ENCODE measurements around the gene RFNG. TPM values are rescaled to one million over a fixed set of nuclear protein-coding genes. Genes with fewer than 3 reads are reported as not detected.
"Not testable (repeated sequence)": the region's sequence is repeated elsewhere in the genome, so short reads cannot be mapped to it uniquely, and the experiment has no call there.

Gene RFNG
- total and polyA plus RNA-seq, 12 donors = 13.9 to 30.1 (median 20.3) TPM

GRCh38 chr17:82043507-82043906 is 8.1 kb downstream of the RFNG start:
- ATAC-seq (no peak), DNase-seq (no peak)
- Histone ChIP-seq H3K4me3 (no peak overlapping the region), H3K27ac (no peak overlapping the region), H3K27me3 (no peaks in the 10 kb centered on the region), H3K36me3 (peaks cover 0 to 19% (median 0%) of the 10 kb centered on the region in 9 donors), H3K9me3 (no peaks in the 10 kb centered on the region), H3K4me1 (no peaks in the 10 kb centered on the region)
- WGBS, 2 donors = 52 to 63% methylated on average over 16 of the region's 16 CpGs
- TF ChIP-seq CTCF (IDR thresholded peaks at IDR 0.05) = no peak
- intact Hi-C loops (cut with DNase I) = loop anchor here in 1 of 10 donors (10.0 kb wide), 1 partner anchor 61 kb away; no protein-coding TSS in a partner anchor

- Histone ChIP-seq H3K4me3 (no peak overlapping the region), H3K27me3 (no peaks in the 10 kb centered on the region), H3K9me3 (no peaks in the 10 kb centered on the region), H3K27ac (no peak overlapping the region), H3K4me1 (peaks cover 0 to 7% (median 5%) of the 10 kb centered on the region in 9 donors), H3K36me3 (peaks cover 0 to 11% (median 0%) of the 10 kb centered on the region in 9 donors)
- ATAC-seq = no peak
- WGBS, 2 donors = 88 to 89% methylated on average over 9 of the region's 9 CpGs
- no peak for TF ChIP-seq CTCF (IDR thresholded peaks at IDR 0.05)
- DNase-seq = no peak
- intact Hi-C loops (cut with DNase I) = loop anchor here in 1 of 10 donors (10.0 kb wide), 1 partner anchor 62 kb away; no protein-coding TSS in a partner anchor
Measured at GRCh38 chr17:82042649-82043048, 9.0 kb downstream of the RFNG start.

- Histone ChIP-seq H3K4me3 (no peak overlapping the region), H3K27ac (no peak overlapping the region), H3K36me3 (no peaks in the 10 kb centered on the region), H3K27me3 (no peaks in the 10 kb centered on the region), H3K9me3 (no peaks in the 10 kb centered on the region), H3K4me1 (peaks cover 4 to 17% (median 13%) of the 10 kb centered on the region in 9 donors)
- DNase-seq (no peak), ATAC-seq (no peak)
- intact Hi-C loops (cut with DNase I) = loop anchor here in 1 of 10 donors (10.0 kb wide), 1 partner anchor 64 kb away; no protein-coding TSS in a partner anchor
- TF ChIP-seq CTCF (IDR thresholded peaks at IDR 0.05) = no peak
- 86 to 88% methylated on average over 17 of the region's 17 CpGs for WGBS, 2 donors
Measured at GRCh38 chr17:82041144-82041814, 10.3 kb downstream of the RFNG start.

- Histone ChIP-seq H3K9me3 (no peaks in the 10 kb centered on the region), H3K4me3 (no peak overlapping the region), H3K27ac (no peak overlapping the region), H3K36me3 (peaks cover 0 to 9% (median 0%) of the 10 kb centered on the region in 9 donors), H3K4me1 (peaks cover 4 to 22% (median 18%) of the 10 kb centered on the region in 9 donors), H3K27me3 (no peaks in the 10 kb centered on the region)
- intact Hi-C loops (cut with DNase I) = loop anchor here in 4 of 10 donors (5.0 to 10.0 kb wide), 3 partner anchors 58 to 285 kb away; partner anchors contain the start of gene FASN (in 2 of the 4)
- TF ChIP-seq CTCF (IDR thresholded peaks at IDR 0.05) = no peak
- WGBS, 2 donors = 83 to 89% methylated on average over 8 of the region's 8 CpGs
- no peak for ATAC-seq
- no peak for DNase-seq
Measured at GRCh38 chr17:82039695-82040299, 11.8 kb downstream of the RFNG start.

DNA sequence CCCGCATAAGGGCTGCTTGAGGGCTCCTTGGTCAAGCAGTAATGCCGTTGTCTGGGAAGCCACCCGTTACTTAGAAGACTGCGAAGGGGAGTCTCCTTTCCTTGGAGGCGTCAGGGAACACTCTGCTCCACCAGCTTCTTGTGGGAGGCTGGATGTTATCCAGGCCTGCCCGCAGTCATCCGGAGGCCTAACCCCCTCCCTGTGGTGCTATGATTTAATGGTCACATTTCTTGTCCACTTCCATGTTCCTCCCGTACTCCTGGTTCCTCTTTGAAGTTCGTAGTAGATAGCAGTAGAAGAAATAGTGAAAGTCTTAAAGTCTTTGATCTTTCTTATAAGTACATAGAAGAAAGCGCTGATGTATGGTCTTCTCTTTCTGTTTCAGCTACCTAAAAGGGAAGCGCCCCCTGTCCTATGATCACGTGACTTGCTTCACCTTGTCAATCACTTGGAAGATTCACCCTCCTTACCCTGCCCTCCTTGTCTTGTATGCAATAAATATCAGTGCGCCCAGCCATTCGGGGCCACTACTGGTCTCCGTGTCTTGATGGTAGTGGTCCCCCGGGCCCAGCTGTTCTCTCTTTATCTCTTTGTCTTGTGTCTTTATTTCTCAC is 12.7 kb downstream of the RFNG start:
- H3K4me3 ChIP-seq, ATAC-seq, H3K36me3 ChIP-seq, H3K27me3 ChIP-seq, H3K9me3 ChIP-seq, DNase-seq, H3K27ac ChIP-seq: not testable (repeated sequence)
- whole genome bisulfite sequencing, 2 donors = 86 to 91% methylated on average over 16 of the region's 16 CpGs
- H3K4me1 ChIP-seq = peaks cover 4 to 22% (median 18%) of the 10 kb centered on the region in 9 donors
- intact Hi-C loops (cut with DNase I) = loop anchor here in 3 of 10 donors (5.0 to 10.0 kb wide), 2 partner anchors 58 to 286 kb away; partner anchors contain the start of gene FASN (in 2 of the 3)
